HCT116 (cell line): ENCODE results near the gene NEK9.

Experiments used
- ELF1 ChIP-seq: IDR thresholded peaks from 2 replicates; pipeline ENCODE4 v1.6.1; 2012; ENCODE audit warnings: low read depth, borderline replicate concordance
- EZH2 ChIP-seq: fragments of 200-600 bp; sonication (generic); IDR thresholded peaks from 2 replicates; pipeline ENCODE4 v1.6.1; 2017; ENCODE audit warnings: antibody characterized with exemption, mixed run types
- POLR2A ChIP-seq: IDR thresholded peaks from 2 replicates; pipeline ENCODE4 v1.7.0; 2011; ENCODE audit warnings: borderline replicate concordance; ENCODE audit not compliant: insufficient read depth, insufficient read length; ENCODE audit errors: extremely low read depth
- POLR2AphosphoS5 ChIP-seq: IDR thresholded peaks from 2 replicates; pipeline ENCODE4 v1.6.1; 2011; ENCODE audit warnings: mild to moderate bottlenecking, low read depth, low read length, moderate library complexity
- RAD21 ChIP-seq: IDR thresholded peaks from 2 replicates; pipeline ENCODE4 v1.6.1; 2012; ENCODE audit warnings: low read depth, mild to moderate bottlenecking
- SIN3A ChIP-seq: IDR thresholded peaks from 2 replicates; pipeline ENCODE4 v1.6.1; 2012; ENCODE audit warnings: low read depth
- YY1 ChIP-seq: IDR thresholded peaks from 2 replicates; pipeline ENCODE4 v1.6.1; 2011; ENCODE audit warnings: low read length, low read depth, moderate library complexity, mild to moderate bottlenecking; ENCODE audit not compliant: insufficient replicate concordance; ENCODE audit errors: extremely low read depth
- TF ChIP-seq, protein P1 (sequence below), 3 experiments: fragments of 200-600 bp in 1 of 3; sonication (generic) in 1 of 3; IDR thresholded peaks in 2 of 3; conservative IDR thresholded peaks in 1 of 3; 2 replicates each; pipeline ENCODE4 v1.5.1; 2012 to 2017; ENCODE audit warnings: low read depth in 2 of 3, low read length in 2 of 3, antibody characterized with exemption in 1 of 3, borderline replicate concordance in 1 of 3, control low read depth in 1 of 3, mild to moderate bottlenecking in 1 of 3, mixed read lengths in 1 of 3, mixed run types in 1 of 3, moderate library complexity in 1 of 3; ENCODE audit not compliant: insufficient read depth in 1 of 3

DNA sequence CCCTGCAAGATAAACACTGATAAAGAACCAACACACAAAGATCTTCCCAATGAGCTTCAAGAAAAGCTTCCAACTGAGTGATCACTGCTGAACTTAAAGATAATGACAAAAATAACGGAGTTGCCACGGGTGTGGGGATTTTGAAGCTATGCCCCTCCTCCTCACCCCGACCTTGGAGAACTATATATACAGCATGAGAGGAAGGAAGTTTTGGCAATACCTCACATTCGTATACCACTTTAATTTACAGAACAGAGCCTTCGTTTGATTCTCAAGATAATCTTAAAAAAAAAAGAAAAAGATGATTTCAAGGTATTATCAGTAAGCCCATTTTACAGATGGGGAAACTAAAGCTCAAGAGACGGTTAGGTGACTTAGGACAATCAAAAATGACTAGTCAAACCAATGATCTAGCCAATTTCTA is 715 bp downstream of the NEK9 start:
- TF ChIP-seq RAD21 (no peak), SIN3A (no peak), POLR2A (peak; percentile 7), EZH2 (no peak), POLR2AphosphoS5 (no peak), YY1 (no peak), ELF1 (no peak)
- TF ChIP-seq, protein P1, sequence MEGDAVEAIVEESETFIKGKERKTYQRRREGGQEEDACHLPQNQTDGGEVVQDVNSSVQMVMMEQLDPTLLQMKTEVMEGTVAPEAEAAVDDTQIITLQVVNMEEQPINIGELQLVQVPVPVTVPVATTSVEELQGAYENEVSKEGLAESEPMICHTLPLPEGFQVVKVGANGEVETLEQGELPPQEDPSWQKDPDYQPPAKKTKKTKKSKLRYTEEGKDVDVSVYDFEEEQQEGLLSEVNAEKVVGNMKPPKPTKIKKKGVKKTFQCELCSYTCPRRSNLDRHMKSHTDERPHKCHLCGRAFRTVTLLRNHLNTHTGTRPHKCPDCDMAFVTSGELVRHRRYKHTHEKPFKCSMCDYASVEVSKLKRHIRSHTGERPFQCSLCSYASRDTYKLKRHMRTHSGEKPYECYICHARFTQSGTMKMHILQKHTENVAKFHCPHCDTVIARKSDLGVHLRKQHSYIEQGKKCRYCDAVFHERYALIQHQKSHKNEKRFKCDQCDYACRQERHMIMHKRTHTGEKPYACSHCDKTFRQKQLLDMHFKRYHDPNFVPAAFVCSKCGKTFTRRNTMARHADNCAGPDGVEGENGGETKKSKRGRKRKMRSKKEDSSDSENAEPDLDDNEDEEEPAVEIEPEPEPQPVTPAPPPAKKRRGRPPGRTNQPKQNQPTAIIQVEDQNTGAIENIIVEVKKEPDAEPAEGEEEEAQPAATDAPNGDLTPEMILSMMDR (IDR thresholded peaks at IDR 0.05 in 2 of 3, conservative IDR thresholded peaks at IDR 0.05 in 1 of 3; ENCODE audit: borderline replicate concordance in 1 of 3, insufficient read depth in 1 of 3, low read depth in 2 of 3, low read length in 2 of 3), result no peak
